Gastrocnemius medialis (tissue), 4 donors: ENCODE data around the gene GPR62.

Experiments used
- CTCF ChIP-seq, 5 experiments: fragments of 450-650 bp in 3 of 5; fragments of 200-600 bp in 2 of 5; sonication (generic) in 2 of 5; IDR thresholded peaks in 4 of 5; conservative IDR thresholded peaks in 1 of 5; 1 replicate in 4 of 5; 2 replicates in 1 of 5; pipeline ENCODE4 v1.5.1; 2016 to 2019; ENCODE audit warnings: antibody characterized with exemption in 5 of 5, mild to moderate bottlenecking in 3 of 5, moderate library complexity in 3 of 5
- POLR2A ChIP-seq, 2 donors: fragments of 450-650 bp; IDR thresholded peaks; one replicate each; pipeline ENCODE4 v1.6.1; 2017; ENCODE audit warnings: antibody characterized with exemption in 2 of 2, mild to moderate bottlenecking in 2 of 2, moderate library complexity in 2 of 2

- TF ChIP-seq CTCF (IDR thresholded peaks at IDR 0.05 in 4 of 5, conservative IDR thresholded peaks at IDR 0.05 in 1 of 5) = no peak
- TF ChIP-seq POLR2A (IDR thresholded peaks at IDR 0.05) = no peak
Measured at GRCh38 chr3:51945926-51946705, 9.1 kb upstream of the GPR62 start.
